Measurements from ENCODE around the gene UBE2G2.

The UBE2G2 gene

DNA sequence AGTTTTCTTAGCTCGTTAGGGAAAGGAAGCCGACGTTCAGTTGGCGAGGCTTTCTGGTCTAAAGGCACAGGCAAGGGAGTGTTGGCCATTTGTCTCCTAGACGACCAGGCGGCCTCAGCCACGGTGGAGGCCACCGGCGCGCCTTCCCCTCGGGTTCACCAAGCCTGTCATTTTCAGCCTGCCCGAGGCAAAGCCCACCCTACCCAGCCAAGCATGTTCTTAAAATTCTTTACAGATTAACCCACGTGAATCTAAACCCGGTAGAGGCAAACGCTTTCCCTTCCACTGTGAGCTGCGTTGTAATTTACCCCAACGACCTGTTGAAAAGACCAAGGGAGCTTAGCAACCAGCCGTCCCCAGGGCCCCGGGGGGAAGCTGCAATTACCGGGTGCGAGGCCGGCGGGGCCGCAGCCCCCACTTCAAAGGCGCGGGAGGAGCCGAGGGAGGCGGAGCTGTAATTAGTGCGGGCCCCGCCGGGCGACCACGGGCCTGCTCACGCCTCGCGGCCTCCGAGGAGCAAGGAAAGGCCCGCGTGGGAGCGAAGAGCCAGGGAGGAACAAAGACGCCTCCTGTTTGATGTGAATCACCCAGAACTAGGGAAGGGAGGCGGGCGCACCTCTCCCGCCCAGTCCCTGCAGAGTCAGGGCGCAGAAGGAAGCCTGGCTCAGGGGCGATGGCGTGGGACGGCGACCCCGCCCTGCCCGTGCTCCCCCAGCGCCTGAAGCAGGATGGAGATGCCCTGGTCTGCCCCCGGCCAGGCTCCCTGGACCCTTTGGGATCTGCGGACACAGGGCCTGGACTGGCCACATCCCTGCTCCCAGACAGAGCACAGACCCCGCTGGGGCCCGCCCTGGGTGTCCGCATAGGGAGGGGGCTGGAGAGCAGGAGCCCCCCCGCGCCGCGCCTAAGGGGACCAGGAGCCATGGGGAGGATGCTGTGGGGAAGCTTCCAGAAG, 78.2 kb downstream of the UBE2G2 start:
- no peak for DNase-seq

- no peak for DNase-seq
Observed at GRCh38 chr21:44722731-44723130, 78.9 kb downstream of the UBE2G2 start.

DNA sequence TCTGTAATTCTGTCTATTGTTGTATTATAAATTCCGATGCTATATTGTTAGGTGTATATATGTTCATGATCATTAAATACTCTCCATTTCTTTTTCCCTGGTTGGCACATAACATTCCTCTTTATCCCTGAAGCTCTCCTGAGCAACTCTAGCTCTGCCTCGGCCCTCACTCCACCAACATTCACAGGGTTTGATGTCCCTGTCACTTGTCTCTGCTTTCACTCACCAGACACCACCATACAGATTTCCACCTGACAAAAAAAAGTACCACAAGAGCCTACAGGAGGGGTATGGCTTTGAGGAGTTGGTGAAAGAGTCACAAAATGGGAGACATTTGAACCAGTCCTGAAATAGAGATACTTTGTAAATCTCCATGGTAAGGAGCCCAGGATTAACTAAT, 81.5 kb downstream of the UBE2G2 start:
- no peak for DNase-seq

Measured in activated CD4-positive, alpha-beta T cell treated with anti-CD3 and anti-CD28 coated beads for 4 hours (primary cell).